Measurements from ENCODE around the gene VPS8. TPM values are rescaled to one million over a fixed set of nuclear protein-coding genes. Genes with fewer than 3 reads are reported as not detected.

VPS8 gene
- total and polyA plus RNA-seq, 4 donors: 4.2 to 34.9 (median 22.9) TPM

DNA sequence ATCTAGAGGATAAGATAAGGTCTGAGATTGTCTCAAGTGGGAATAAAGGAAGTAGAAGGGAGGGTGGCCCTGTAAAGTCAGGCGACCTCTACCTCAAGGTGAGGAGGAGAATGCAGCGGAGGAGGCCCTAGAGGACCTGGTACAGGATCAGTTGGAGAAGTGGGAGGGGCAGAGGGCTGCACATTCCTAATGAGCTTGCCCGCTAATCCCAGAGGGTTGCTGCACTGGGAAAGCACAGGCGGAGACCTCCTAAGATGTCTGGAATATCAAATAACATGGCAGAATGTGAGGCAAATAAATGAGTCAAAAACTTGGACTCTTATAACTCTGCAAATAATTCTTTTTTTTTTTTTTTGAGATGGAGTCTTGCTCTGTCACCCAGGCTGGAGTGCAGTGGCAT lies 30.2 kb upstream of the VPS8 start:
- TF ChIP-seq CTCF (IDR thresholded peaks at IDR 0.05; ENCODE audit: low read depth, low read length, missing input control) (no peak), GABPA (IDR thresholded peaks at IDR 0.05 in 1 of 2, conservative IDR thresholded peaks at IDR 0.05 in 1 of 2) (no peak), YY1 (IDR thresholded peaks at IDR 0.05) (no peak), EGR1 (IDR thresholded peaks at IDR 0.05; ENCODE audit: low read depth in 2 of 2) (no peak), JUND (IDR thresholded peaks at IDR 0.05) (no peak), FOXA2 (IDR thresholded peaks at IDR 0.05) (no peak), NR2F2 (IDR thresholded peaks at IDR 0.05) (no peak), HNF4G (IDR thresholded peaks at IDR 0.05) (no peak), HNF4A (conservative IDR thresholded peaks at IDR 0.05) (no peak), SP1 (IDR thresholded peaks at IDR 0.05) (no peak), RAD21 (IDR thresholded peaks at IDR 0.05) (no peak), FOXA1 (IDR thresholded peaks at IDR 0.05) (no peak), RXRA (IDR thresholded peaks at IDR 0.05) (no peak), TAF1 (conservative IDR thresholded peaks at IDR 0.05) (no peak)
- TF ChIP-seq, protein P1, sequence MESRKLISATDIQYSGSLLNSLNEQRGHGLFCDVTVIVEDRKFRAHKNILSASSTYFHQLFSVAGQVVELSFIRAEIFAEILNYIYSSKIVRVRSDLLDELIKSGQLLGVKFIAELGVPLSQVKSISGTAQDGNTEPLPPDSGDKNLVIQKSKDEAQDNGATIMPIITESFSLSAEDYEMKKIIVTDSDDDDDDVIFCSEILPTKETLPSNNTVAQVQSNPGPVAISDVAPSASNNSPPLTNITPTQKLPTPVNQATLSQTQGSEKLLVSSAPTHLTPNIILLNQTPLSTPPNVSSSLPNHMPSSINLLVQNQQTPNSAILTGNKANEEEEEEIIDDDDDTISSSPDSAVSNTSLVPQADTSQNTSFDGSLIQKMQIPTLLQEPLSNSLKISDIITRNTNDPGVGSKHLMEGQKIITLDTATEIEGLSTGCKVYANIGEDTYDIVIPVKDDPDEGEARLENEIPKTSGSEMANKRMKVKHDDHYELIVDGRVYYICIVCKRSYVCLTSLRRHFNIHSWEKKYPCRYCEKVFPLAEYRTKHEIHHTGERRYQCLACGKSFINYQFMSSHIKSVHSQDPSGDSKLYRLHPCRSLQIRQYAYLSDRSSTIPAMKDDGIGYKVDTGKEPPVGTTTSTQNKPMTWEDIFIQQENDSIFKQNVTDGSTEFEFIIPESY (IDR thresholded peaks at IDR 0.05): no peak
- TF ChIP-seq, protein P2, sequence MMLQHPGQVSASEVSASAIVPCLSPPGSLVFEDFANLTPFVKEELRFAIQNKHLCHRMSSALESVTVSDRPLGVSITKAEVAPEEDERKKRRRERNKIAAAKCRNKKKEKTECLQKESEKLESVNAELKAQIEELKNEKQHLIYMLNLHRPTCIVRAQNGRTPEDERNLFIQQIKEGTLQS (IDR thresholded peaks at IDR 0.05): no peak
- TF ChIP-seq, protein P3, sequence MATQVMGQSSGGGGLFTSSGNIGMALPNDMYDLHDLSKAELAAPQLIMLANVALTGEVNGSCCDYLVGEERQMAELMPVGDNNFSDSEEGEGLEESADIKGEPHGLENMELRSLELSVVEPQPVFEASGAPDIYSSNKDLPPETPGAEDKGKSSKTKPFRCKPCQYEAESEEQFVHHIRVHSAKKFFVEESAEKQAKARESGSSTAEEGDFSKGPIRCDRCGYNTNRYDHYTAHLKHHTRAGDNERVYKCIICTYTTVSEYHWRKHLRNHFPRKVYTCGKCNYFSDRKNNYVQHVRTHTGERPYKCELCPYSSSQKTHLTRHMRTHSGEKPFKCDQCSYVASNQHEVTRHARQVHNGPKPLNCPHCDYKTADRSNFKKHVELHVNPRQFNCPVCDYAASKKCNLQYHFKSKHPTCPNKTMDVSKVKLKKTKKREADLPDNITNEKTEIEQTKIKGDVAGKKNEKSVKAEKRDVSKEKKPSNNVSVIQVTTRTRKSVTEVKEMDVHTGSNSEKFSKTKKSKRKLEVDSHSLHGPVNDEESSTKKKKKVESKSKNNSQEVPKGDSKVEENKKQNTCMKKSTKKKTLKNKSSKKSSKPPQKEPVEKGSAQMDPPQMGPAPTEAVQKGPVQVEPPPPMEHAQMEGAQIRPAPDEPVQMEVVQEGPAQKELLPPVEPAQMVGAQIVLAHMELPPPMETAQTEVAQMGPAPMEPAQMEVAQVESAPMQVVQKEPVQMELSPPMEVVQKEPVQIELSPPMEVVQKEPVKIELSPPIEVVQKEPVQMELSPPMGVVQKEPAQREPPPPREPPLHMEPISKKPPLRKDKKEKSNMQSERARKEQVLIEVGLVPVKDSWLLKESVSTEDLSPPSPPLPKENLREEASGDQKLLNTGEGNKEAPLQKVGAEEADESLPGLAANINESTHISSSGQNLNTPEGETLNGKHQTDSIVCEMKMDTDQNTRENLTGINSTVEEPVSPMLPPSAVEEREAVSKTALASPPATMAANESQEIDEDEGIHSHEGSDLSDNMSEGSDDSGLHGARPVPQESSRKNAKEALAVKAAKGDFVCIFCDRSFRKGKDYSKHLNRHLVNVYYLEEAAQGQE (IDR thresholded peaks at IDR 0.05): no peak
- no peak for DNase-seq (ENCODE audit: low spot score)
- WGBS: 92% methylated on average over 4 of the region's 4 CpGs

GRCh38 chr3:184783319-184783718 lies 28.6 kb upstream of the VPS8 start:
- no peak for DNase-seq (ENCODE audit: low spot score)
- no peak for TF ChIP-seq HNF4A (conservative IDR thresholded peaks at IDR 0.05)
- TF ChIP-seq, protein P2 (IDR thresholded peaks at IDR 0.05): no peak
- no peak for TF ChIP-seq YY1 (IDR thresholded peaks at IDR 0.05)
- TF ChIP-seq NR2F2 (IDR thresholded peaks at IDR 0.05): no peak
- TF ChIP-seq MAX (IDR thresholded peaks at IDR 0.05): no peak
- no peak for TF ChIP-seq JUND (IDR thresholded peaks at IDR 0.05)
- TF ChIP-seq FOXA2 (IDR thresholded peaks at IDR 0.05): no peak
- TF ChIP-seq RXRA (IDR thresholded peaks at IDR 0.05): no peak
- TF ChIP-seq EGR1 (IDR thresholded peaks at IDR 0.05; ENCODE audit: low read depth in 2 of 2): no peak
- no peak for TF ChIP-seq GABPA (IDR thresholded peaks at IDR 0.05 in 1 of 2, conservative IDR thresholded peaks at IDR 0.05 in 1 of 2)
- no peak for TF ChIP-seq RAD21 (IDR thresholded peaks at IDR 0.05)
- no peak for TF ChIP-seq HNF4G (IDR thresholded peaks at IDR 0.05)
- TF ChIP-seq TAF1 (conservative IDR thresholded peaks at IDR 0.05): no peak
- TF ChIP-seq SP1 (IDR thresholded peaks at IDR 0.05): no peak
- TF ChIP-seq CTCF (IDR thresholded peaks at IDR 0.05; ENCODE audit: low read depth, low read length, missing input control): no peak
- no peak for TF ChIP-seq FOXA1 (IDR thresholded peaks at IDR 0.05)

More for the DNA sequence above, 30.2 kb upstream of the VPS8 start:
- Histone ChIP-seq H3K27ac (ENCODE audit: low read depth in 1 of 2, low read length in 2 of 2) (no peak overlapping the region), H3K27me3 (ENCODE audit: control insufficient read depth in 4 of 4, insufficient read depth in 4 of 4, low read length in 3 of 4) (peaks cover 0 to 4% (median 0%) of the 10 kb centered on the region in 4 donors), H3K4me1 (ENCODE audit: control insufficient read depth in 4 of 4, insufficient read depth in 4 of 4, low read length in 3 of 4) (peaks cover 0 to 3% (median 0%) of the 10 kb centered on the region in 4 donors), H3K9me3 (ENCODE audit: control insufficient read depth in 4 of 4, low read length in 3 of 4) (no peaks in the 10 kb centered on the region), H3K9ac (ENCODE audit: low read depth in 1 of 2, low read length in 2 of 2) (no peak overlapping the region), H3K4me3 (ENCODE audit: low read depth in 1 of 3, low read length in 3 of 3) (no peak overlapping the region), H3K36me3 (ENCODE audit: control insufficient read depth in 4 of 4, insufficient read depth in 3 of 4, low read depth in 1 of 4, low read length in 3 of 4) (no peaks in the 10 kb centered on the region)

More at GRCh38 chr3:184783319-184783718, 28.6 kb upstream of the VPS8 start:
- Histone ChIP-seq H3K9ac (ENCODE audit: low read depth in 1 of 2, low read length in 2 of 2) (no peak overlapping the region), H3K9me3 (ENCODE audit: control insufficient read depth in 4 of 4, low read length in 3 of 4) (no peaks in the 10 kb centered on the region), H3K4me3 (ENCODE audit: low read depth in 1 of 3, low read length in 3 of 3) (no peak overlapping the region), H3K36me3 (ENCODE audit: control insufficient read depth in 4 of 4, insufficient read depth in 3 of 4, low read depth in 1 of 4, low read length in 3 of 4) (no peaks in the 10 kb centered on the region), H3K27ac (ENCODE audit: low read depth in 1 of 2, low read length in 2 of 2) (no peak overlapping the region), H3K4me1 (ENCODE audit: control insufficient read depth in 4 of 4, insufficient read depth in 4 of 4, low read length in 3 of 4) (no peaks in the 10 kb centered on the region), H3K27me3 (ENCODE audit: control insufficient read depth in 4 of 4, insufficient read depth in 4 of 4, low read length in 3 of 4) (peaks cover 0 to under 1% (median 0%) of the 10 kb centered on the region in 4 donors)
- 95% methylated on average over 7 of the region's 7 CpGs for WGBS

Data from liver (tissue), 9 donors.